GM19025 (cell line): ENCODE data around the gene ALDH3A1.
"Not testable (repeated sequence)": the region's sequence is repeated elsewhere in the genome, so short reads cannot be mapped to it uniquely, and the experiment has no call there.

Source experiments
- ATAC-seq: cut with Tn5 transposase; IDR thresholded peaks from one replicate; pipeline ENCODE4 v1.9.1; 2021; ENCODE audit warnings: mild to moderate bottlenecking, low read depth, moderate library complexity; ENCODE audit not compliant: unreplicated experiment

ALDH3A1 gene

DNA sequence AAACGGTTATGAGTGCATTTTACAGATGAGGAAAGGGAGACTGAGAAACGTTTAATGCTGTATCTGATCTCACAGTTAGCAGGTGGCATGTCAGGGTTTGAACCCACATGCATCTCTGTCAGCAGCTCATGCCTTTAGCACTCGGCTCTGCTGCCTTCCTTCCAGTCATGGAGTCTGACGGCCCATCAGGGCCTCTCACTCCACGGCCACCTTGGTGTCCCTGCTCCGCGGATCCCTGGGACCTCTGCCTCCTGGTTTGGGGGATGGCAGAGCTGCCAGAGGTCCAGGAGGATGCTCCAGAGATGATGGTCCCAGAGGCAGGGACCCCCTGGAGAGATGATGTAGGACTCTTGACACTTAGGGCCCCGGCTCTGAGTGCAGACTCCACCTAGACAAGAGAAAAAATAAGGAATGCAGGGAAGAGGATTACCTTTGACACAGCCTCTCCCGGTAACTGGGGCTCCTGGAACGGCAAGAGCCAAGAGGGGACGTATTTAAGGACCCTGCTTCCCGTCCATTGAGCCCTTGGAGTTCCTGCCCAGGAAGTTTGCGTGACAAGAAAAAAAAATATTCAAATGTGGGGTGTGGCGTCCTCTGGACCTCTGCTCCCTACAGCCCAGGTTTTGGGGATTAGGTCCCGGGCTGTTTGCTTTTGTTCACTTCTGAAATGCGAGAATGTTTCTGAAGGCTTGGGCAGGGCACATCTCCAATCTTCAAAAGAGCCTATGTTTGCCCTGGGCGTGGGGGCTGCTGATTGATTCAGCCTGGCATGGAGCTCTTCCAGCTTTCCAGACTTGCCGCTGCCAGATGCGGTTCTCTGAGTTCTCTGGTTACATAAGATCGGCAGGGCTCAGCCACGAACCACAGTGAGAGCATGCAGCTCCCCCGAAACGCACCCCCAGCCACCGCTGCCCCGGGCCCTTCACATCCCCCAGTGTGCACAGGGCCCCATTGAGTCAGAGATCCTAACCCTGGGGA is at the start of gene ALDH3A1:
ALDH3A1 (minus strand) TSS at position 470 of the 978 bp plus-strand sequence. CDS start 3,169 bp downstream, outside the sequence.
- no peak for ATAC-seq

DNA sequence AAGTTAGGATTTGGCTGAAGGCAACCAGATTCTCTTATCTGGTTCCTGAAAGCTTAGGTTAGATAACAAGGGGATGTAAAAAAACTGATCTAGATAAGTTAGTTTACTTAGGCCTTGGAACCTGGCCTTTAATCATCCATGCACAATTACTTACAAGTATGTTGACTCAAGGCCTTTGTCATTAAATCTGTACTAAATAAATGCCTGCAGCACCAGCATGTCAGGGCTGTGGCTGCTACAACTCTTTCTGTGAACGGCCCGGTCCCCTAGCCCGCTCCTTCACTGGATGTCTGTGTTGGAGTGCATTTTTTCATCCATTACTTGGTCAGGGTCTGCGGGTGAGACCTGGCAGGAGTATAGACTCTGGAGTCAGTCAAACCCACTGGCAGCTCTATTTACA is 48.4 kb upstream of the ALDH3A1 start:
- ATAC-seq = no peak

DNA sequence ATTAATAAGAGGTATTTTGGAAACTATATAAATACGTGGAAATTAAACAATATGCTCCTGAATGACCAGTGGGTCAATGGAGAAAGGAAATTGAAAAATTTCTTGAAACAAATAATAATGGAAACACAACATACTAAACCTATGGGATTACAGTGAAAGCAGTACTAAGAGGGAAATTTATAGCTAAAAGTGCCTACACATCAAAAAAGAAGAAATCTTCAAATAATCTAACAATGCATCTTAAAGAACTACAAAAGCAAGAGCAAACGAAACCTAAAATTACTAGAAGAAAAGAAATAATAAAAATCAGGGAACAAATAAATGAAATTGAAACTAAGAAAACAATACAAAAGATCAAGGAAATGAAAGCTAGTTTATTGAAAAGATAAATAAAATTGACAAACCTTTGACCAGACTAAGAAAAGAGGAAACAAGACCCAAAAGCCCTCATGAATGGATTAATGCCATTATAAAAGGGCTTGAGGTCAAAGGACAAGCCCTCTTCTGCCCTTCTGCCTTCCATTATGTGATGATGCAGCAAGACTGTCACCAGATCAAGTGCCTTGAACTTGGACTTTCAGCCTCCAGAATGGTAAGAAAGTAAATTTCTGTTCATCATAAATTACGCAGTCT is 43.9 kb upstream of the ALDH3A1 start:
- ATAC-seq = no peak

DNA sequence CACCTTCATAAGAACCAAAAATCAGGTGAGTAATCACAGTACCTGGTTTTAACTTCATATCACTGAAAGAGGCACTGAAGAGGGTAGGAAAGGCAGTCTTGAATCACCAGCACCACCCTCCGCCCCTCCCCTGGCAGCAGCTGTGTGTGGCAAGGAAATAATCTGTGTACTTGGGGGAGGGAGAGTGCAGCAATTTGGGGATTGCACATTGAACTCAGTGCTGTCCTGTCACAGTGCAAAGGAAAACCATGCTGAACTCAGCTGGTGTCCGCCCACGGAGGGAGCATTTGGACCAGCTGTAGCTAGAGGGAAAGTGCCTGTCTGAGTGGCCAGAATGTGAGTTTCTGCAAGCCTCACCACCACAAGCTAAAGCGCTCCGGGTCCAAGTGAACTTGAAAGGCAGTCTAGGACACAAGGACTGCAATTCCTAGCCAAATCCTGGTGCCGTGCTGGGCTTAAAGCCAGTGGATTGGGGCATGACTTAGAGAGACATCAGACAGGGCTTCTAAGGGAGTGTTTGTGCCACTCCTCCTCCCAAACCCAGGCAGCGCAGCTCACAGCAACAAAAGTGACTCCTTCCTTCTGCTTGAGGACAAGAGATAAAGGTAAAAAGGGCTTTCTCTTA is 39.7 kb upstream of the ALDH3A1 start:
- ATAC-seq = no peak

DNA sequence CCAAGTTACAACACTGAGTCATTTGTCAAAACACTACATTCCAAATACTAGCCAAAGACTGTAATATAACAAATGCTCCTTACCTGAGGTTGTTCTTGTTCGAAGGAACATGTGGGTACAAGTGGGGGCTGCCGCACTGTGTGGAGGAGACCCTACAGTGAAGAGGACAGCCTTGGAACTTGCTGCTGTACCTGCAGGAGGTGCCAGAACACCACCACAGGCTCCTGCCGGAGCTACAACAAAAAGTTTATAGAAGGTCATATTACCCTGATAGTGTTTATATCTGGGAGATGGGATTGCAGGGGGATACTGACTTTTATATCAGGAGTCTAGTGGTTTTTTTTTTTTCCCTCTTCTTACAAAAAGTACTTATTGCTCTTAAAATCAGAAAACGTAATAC is 37.8 kb upstream of the ALDH3A1 start:
- ATAC-seq = no peak

DNA sequence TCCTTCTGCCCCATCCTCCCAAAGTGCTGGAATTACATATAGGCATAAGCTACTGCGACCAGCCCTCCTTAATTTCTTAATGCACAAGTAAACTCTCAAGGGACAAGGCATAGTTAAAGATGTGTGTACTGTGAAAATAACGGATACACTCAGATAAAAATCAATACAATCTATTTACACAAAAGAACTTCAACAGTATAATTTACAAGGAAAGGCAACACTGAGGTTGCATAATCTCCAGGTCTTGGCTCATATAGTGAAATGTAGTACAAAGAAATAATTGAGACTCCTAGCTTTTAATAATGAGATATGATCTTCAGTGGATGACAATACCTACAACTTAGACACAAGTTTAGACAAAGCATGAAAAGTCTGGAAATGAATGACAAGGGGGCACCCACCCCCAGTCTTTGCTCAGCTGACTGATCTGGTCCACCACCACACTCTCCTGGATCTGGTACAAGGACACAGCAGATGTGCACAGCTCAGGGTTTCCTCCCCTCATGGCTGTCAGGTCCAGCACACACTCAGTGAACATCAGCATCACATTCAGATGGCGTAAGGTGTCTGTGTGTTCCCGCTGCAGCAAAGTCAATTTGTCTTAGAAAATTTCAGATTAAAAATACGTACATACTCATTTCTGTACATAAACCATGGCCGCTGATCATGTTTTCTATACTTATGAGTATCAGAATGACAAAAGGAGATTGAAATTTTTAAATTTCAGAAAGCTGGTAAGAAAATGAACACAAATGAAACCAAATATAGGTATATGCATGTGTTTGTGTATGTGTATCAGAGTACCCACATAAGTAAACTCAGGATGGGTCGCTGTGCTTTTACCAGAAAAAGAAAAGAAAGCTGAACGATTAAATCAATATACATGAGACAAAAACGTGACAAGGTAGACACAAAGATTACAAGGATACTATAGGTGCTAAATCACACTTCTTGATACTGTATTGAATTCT is 33.7 kb upstream of the ALDH3A1 start:
- ATAC-seq = no peak

DNA sequence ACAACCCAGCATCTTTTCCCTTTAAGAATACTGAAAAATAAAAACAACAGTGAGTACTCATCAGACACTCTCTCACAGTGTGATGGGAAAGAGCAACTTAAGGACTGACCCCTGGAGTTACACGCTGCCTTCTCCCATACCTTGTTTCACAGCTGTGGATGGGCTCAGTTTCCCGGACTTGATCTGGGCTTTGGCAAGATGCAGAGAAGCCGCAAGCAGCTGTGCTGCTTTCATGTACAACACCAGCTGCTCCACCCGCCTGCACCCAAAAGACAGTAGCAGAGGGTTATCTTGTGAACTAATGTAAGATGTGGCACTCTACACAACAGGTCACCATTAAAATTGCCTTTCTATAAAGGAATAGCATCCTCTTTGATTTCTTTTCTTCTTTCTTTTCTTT is 32.7 kb upstream of the ALDH3A1 start:
- no peak for ATAC-seq

DNA sequence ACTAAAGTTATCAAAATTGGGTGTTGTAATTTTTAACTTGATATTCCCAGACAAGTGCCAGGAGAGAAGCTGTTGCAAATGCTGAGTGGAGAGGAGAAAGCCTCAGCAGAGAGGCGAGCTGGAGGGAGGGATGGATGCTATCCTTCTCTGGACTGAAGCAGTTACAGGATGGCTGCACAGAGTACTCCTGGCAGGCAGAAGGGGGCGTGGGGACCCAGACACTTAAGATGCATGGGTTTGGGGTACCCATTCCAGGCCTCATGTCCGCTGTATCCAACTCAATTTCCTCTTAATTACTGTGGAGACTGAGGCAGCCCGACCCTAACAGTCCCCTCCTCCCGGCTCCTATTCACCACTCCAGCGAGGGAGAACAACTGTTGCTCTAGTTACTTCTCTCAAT is 25.4 kb upstream of the ALDH3A1 start:
- no peak for ATAC-seq

DNA sequence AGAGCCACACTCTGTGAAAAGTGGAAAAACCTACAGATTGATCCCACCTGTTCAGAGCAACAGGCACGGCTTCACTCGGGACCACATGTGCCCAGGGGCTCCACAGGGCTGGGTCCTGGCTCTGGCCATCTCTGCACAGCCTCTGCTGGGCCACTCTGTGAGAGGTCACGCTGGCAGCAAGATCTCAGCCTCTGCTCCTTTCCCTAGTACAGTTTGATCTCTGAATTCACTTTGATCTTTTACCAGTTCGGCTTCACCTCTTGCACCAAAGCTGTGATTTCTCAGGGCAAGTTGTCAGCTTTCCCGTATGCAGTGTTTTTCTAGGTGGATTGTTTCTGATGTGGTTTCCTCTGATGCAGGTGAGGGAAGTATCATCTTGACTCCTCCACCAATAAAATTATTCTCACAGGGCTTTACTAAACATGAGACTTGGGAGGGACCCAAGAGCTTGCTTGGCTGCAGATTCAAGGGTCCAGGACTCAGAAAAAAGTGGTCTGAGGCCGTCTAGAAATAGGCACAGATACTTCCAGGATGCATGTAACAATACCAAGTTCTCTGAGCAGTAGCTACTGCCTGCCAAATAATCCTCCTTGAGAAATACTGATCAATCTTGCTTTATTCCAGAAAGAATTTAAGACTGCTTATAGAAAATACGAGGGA is 24.0 kb upstream of the ALDH3A1 start:
- ATAC-seq = no peak

DNA sequence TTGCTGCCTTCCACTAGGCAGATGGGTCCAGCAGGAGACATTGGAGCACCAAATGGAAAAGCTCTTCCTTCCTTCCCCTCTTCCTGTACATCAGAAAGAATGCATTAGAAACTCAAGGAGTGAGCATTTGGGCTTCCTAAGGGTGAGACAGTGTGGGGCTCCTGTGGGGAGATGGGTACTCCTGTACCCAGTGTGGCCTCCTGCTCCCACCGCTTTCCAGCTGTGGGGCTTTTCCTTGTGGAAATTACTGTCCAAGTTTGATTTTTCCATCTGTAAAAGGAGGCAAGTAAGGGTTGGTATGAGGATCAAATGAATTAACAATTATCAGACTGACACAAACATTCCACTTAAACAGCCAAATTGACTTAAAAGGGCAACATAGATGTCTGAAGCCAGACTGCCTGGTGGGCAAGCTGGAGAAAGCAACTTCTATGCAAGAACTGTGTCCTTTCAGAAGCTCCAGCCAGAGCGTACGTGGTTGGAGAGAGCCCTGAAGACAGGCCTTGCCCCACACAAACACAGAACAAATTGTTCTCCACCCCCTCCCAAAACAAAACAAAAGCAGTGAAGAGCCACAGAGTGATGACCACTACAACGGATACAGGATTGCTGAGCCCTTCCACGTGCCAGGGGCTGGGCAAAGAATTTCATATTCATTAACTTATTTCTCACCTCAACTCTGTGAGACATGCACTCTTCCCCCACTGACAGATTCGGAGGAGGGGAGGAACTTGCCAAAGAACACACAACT is 23.1 kb upstream of the ALDH3A1 start:
- ATAC-seq = no peak

DNA sequence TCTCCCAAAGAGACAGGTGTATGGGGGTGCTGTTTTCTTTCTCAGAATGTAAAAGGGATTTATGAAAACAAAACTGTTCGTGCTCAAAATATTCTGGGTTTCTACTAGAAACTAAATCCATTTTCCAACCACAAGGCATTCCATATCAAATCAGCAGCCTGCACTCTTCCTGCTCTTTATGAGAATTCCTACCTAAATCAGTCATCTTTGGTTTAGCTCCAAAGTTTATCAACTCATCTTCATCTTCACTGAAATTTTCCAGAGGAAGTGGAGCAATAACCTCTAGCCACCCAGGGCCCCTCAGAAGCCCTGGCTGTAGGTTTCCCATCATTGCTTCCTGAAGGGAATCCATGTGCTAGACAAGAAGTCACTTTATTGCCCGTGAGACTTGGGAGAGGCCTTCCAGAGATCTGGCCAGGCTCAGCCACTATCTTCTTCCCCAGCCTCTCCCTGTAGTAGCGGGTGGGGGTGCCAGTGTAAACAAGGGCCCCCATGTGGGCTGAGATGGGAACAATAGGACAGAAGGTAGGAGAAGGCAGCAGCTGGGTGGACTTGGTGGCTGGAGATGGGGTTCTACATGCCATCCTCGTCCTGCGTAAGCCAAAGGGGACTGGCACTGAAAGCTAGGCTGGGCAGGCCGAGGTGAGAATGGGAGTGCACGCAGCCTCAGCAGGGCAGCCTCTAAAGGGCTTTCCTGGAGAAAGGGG is 22.0 kb upstream of the ALDH3A1 start:
- ATAC-seq = no peak

DNA sequence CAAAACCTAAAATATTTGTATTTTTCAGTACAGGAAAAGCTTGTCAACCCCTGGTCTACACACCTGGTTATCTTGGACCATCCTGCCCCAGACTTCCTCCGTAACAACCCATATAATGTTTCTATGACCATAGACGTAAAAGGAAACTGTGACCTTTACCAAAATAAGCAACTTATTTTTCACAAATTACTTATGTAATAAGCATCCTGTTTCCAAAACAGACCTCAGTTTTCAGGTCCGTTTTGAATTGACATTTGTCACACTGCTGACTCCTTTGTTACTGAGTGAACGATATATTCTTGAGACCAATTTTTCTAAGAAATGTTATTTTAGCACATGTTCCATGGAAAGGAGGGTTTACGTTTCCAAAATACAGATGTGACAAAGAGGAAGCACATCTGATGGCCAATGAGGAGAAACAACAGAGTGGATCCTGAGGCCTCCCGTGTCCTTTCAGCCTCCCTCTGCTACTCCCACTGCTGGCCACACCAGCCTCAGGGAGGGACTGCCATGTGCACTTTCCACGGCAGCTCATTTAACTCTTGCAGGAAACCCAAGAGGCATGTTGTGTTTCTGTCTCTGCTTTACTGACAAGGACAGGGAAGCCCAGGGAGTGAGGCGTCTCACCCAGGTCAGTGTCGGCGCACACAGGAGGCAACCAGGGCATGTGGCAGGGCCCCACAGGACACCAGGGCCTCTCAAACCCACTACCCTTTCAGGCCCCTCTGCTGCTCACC is 20.1 kb upstream of the ALDH3A1 start:
- ATAC-seq = no peak

DNA sequence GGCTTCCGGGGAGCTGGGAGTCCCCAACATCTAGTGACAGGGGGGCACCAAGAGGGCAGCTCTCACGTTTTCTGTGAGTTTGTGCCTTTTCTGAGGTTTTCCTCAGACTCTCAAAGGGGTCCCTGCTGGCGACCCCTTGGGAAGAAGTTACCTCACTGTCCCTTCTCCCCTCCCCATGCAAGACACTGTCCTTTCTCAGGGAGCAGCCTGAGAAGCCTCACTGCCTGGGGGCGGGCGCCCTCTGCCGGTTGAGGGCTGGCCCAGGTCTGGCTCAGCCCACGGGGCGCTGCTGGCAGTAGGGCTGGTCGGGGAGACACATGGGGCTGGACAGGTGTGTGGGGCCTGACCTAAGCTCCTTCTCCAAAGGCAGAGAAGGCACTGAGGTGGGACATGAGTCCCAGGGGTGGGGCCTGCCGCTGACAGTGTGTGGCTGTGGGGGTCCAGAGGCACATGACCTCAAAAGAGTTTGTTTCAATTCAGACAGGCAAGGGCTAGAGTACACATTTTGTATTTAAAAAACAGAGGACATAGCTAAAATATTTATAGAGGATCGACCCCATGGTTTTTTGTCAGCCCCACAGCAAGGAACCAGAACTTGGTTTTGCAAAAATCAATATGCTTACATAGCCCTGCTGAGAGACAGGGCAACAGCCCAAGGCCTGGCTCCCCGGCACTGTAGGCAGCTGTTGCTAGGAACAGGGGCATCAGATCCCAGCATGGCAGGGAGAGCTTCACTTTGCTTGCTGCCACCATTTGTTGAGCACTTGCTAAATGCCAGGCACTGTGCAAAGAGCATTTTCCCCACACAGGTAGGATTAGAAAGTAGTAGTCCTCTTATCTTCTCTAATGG is 18.5 kb upstream of the ALDH3A1 start:
- ATAC-seq = peak; percentile 72

DNA sequence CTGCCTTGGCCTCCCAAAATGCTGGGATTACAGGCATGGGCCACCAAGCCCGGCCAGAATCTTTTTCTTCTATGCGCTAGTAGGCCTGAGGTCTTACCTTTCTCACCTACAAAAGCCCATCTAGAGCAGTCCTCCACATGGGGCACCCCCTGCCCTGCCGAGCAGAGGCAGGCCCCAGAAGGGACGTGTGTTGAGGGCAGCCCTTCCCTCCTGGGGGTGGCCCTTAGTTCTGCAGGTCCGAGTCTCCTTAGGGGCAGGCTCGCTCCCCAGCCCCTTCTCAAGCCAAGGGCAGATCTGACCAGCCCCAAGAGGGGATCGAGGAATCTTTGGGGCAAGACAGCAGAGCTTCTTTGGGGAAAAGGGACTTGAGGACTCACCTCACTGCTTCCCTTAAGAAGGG is 17.9 kb upstream of the ALDH3A1 start:
- no peak for ATAC-seq

DNA sequence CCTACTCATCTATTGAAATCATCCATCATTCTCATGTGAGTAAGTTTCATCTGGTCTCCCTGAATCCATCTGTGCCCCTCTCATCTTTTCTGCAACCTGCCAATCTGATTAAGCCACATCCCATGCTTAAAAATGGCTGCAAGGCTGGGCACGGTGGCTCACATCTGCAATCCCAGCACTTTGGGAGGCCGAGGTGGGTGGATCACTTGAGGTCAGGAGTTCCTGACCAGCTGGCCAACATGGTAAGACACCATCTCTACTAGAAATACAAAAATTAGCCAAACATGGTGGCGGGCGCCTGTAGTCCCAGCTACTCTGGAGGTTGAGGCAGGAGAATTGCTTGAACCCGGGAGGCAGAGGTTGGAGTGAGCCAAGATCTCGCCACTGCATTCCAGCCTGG is 15.9 kb upstream of the ALDH3A1 start:
- not testable (repeated sequence) for ATAC-seq

DNA sequence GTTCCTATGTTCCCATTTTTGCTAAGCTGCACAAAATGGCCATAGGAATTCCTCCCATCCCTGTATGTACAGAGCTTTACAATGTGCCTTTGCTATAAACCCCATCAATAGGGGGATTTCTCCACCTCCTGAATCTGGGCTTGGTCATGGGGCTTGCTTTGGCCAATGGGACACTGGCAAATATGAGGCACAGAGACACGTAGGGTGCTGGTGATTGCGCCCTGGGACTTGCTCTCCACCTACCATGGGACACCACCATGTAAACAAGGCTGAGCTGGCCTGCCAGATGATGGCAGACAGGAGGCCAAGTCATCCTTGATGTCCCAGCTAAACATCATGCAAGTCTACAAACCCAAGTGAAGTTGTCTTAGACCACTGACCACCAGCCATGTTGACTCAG is 15.3 kb upstream of the ALDH3A1 start:
- ATAC-seq = no peak

DNA sequence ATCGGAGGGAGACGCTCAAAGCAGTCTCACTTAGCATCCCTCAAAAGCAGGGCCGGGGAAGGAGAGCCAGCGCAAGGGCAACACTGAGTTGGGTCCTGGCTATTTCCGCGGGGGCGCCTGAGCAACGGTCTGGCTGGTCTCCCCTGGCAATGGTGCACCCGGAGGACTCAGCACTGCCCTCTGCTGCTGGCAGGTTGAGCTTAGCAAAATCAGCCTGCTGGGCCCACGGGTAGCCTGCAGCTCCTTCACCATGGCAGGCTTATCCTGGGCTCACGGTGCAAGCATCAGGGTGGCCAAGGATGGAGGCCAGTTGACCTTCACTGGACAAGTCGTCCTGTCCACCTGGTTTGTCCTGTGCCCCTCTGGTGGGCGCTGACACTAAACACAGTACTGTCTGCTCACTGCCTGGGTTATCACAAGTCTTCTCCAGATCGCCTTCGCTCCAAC is 14.4 kb upstream of the ALDH3A1 start:
- ATAC-seq = no peak
